Pancreas (tissue), 10 donors: ENCODE results near the gene TRMT61B. TPM values are rescaled to one million over a fixed set of nuclear protein-coding genes. Genes with fewer than 3 reads are reported as not detected.

Experiments used
- ATAC-seq, 4 donors: fragments of 200-7000 bp; cut with Tn5 transposase; one replicate each; pipeline versions ENCODE4 v1.8.0 to v1.9.1; 2020; ENCODE audit warnings: mild to moderate bottlenecking in 4 of 4, moderate library complexity in 4 of 4
- DNase-seq, 6 donors: peaks; one replicate each; pipeline ENCODE4 v3.0.0-alpha.2; 2020
- FAIRE-seq: peaks from 2 replicates; lab custom pipeline; 2012; peaks lifted over from hg19 to GRCh38; lab: Jason Lieb, UNC
- H3K27ac ChIP-seq, 4 donors: fragments of 200-600 bp; sonication (generic); 1 replicate in 3 of 4; 2 replicates in 1 of 4; pipeline versions ENCODE4 v1.5.0 to v1.8.0; 2020
- H3K27me3 ChIP-seq, 4 donors: fragments of 200-600 bp; one replicate each; pipeline ENCODE4 v1.8.0; 2021
- H3K36me3 ChIP-seq, 3 donors: fragments of 200-600 bp; sonication (generic) in 1 of 3; one replicate each; pipeline versions ENCODE4 v1.5.0 to v1.8.0; 2020 to 2021
- H3K4me1 ChIP-seq, 3 donors: fragments of 200-600 bp; one replicate each; pipeline ENCODE4 v1.8.0; 2021
- H3K4me3 ChIP-seq, 4 donors: fragments of 200-600 bp; sonication (generic) in 2 of 4; one replicate each; pipeline versions ENCODE4 v1.5.0 to v1.8.0; 2020 to 2021
- H3K9me3 ChIP-seq, 4 donors: fragments of 200-600 bp; one replicate each; pipeline ENCODE4 v1.8.0; 2021
- WGBS, 2 donors: extraction: QIAGEN DNeasy Blood & Tissue Kit; methylation state at CpG; one replicate each; pipeline ENCODE4 v1.1.7; 2013; 5-methylcytosine and 5-hydroxymethylcytosine counted together
- intact Hi-C, 3 donors: fragments of 100-400 bp; cut with DNase I; formaldehyde crosslinking; loops; one replicate each; pipeline versions ENCODE4 v1.11.1 to v1.14.2; 2022
- polyA plus RNA-seq, 2 donors: library from polyadenylated mRNA; stranded (reverse); fragments of 200-250 nt; gene quantifications; one replicate each; pipeline ENCODE4 v1.2.3, GENCODE V29; 2013
- total RNA-seq, 6 donors: library from RNA; stranded (reverse); fragmentation: NEBNext Ultra II Directional in 4 of 6; extraction: Animal tissue kit (Norgen Biotek cat#: 25700) in 4 of 6; gene quantifications; one replicate each; pipeline versions ENCODE4 v1.2.1 to v1.2.4, GENCODE V29; 2021 to 2023
- TF ChIP-seq, protein P1 (sequence below), 4 donors: fragments of 200-600 bp; sonication (generic) in 3 of 4; IDR thresholded peaks; one replicate each; pipeline versions ENCODE4 v1.5.0 to v1.8.0; 2021; ENCODE audit warnings: antibody characterized with exemption in 4 of 4
- donor health status: healthy with polysubstance abuse.
- donor health status: DM: no; HTN: no; CAD: no; lungs with moderate emphysema.
- donor health status: DM: no; HTN: no; CAD: no.
- donor health status: control.
- donor health status: control.
- donor health status: Bipolar disorder and iron deficiency.
- donor health status: DM: yes; HTN: yes; CAD: no.
- donor health status: DM: no; HTN: no; CAD: no.
- donor health status: DM: no; HTN: no; CAD: no.
- donor health status: DM: yes; HTN: yes; CAD: no.

The TRMT61B gene
- total and polyA plus RNA-seq, 8 donors: 3.0 to 14.7 (median 5.2) TPM

DNA sequence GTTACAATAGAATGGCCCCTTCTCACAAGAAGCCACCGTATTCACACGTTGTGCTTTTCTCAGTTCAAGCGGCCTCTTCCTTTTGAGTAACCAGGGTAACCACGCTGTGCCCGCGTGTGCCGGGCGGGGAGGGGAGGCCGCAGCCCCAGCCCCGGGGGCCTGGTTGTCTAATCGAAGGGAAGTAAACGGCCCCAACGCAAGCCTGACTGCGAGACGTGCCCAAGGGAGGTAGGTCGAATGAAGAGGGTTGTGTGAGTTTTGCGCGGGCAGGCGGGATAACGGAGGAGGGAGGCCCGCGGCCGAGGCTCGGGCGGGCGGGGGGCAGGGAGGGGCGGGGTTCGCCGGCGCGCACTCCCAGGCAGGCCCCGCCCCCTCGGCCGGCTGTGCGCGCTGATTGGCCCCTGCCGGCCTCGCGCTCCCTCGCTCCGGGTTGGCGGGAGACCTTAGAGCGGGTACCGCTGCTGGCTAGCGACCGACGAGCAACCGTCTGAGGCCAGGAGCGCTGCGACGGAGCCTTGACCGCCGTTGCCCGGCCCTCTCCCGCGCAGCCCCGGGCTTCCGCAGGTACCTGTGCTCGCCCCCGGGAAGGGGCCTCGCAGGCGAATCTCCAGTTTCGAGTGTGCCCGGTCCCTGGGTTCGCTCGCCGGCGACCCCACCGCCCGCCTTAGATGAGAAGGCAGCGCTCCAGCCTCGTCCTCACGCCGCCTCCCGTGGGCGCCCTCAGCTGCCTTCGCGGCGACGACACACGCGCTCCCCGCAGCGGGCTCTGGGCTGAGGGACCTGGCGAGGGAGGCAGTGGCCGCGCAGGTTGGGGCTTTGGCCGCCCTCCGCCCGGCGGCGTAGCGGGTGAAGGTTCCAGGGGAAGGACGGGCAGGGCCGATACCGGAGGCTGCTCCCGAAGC, 59.5 kb downstream of the TRMT61B start, which contains the start of gene SPDYA:
Gene SPDYA, plus strand, starts transcription at position 451 of the 902 bp plus-strand sequence. CDS start 5,181 bp downstream, outside the sequence.
- peak within 1 kb of the TSS in 3 of 4 donors; percentile 32 to 50 (median 33) for H3K4me3 ChIP-seq
- H3K9me3 ChIP-seq: no peaks in the 10 kb centered on the region
- DNase-seq (peak; percentile 41 to 85 (median 64)), ATAC-seq (peak; percentile 81 to 98 (median 93)), FAIRE-seq (no peak)
- TF ChIP-seq, protein P1, sequence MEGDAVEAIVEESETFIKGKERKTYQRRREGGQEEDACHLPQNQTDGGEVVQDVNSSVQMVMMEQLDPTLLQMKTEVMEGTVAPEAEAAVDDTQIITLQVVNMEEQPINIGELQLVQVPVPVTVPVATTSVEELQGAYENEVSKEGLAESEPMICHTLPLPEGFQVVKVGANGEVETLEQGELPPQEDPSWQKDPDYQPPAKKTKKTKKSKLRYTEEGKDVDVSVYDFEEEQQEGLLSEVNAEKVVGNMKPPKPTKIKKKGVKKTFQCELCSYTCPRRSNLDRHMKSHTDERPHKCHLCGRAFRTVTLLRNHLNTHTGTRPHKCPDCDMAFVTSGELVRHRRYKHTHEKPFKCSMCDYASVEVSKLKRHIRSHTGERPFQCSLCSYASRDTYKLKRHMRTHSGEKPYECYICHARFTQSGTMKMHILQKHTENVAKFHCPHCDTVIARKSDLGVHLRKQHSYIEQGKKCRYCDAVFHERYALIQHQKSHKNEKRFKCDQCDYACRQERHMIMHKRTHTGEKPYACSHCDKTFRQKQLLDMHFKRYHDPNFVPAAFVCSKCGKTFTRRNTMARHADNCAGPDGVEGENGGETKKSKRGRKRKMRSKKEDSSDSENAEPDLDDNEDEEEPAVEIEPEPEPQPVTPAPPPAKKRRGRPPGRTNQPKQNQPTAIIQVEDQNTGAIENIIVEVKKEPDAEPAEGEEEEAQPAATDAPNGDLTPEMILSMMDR (IDR thresholded peaks at IDR 0.05): no peak
- 6 to 7% methylated on average over 67 to 97 of the region's 97 CpGs for WGBS, 2 donors
- peaks cover 0 to 5% (median 0%) of the 10 kb centered on the region in 3 donors for H3K4me1 ChIP-seq
- H3K27ac ChIP-seq: no peak within 1 kb of the TSS
- intact Hi-C loops: no loop called here
- no peaks in the 10 kb centered on the region for H3K27me3 ChIP-seq
- no peaks in the 10 kb centered on the region for H3K36me3 ChIP-seq

DNA sequence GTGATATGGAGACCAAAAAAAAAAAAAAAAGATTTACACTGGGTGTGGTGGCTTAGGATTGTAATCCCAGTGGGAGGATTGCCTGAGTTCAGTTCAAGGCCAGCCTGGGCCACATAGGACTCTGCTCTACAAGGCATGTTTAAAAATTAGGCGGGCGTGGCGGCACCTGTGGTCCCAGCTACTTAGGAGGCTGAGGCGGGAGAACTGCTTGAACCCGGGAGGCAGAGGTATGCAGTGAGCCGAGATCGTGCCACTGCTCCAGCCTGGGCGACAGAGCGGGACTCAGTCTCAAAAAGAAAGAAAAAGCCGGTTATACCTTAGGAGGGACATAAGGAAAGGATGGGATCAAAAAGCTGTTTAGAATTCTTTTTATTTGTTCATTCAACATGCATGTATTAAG, 60.2 kb downstream of the TRMT61B start:
- peaks cover 0 to 5% (median 0%) of the 10 kb centered on the region in 3 donors for H3K4me1 ChIP-seq
- no peaks in the 10 kb centered on the region for H3K36me3 ChIP-seq
- no peaks in the 10 kb centered on the region for H3K27me3 ChIP-seq
- DNase-seq (no peak), FAIRE-seq (no peak), ATAC-seq (peak in 1 of 4 donors; percentile 5)
- no peak overlapping the region for H3K27ac ChIP-seq
- TF ChIP-seq, protein P1 (IDR thresholded peaks at IDR 0.05): no peak
- 77 to 81% methylated on average over 10 of the region's 10 CpGs for WGBS, 2 donors
- peak overlapping the region in 2 of 4 donors; percentile 32 to 50 for H3K4me3 ChIP-seq
- intact Hi-C loops: no loop called here
- no peaks in the 10 kb centered on the region for H3K9me3 ChIP-seq

DNA sequence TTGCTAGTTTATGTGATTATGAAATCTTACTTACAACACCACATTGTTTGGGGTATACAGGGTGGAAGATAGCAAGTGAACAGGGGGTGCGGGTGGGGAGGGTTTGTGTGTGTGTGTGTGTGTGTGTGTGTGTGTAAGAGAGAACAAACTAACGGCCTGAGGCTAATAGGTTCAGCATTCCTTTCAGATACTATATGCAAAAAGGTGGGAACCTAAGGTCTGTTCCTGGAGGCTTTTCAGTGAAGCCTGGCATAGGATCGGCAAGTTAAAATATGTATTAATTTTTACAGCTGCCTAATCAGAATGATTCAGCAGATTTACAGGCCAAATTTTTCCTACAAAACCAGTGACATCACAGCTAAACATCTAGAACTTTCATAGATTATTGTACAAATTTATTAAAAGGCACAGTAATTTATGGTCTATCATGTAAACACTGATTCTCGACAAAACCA, 67.1 kb downstream of the TRMT61B start:
- Histone ChIP-seq H3K4me1 (no peaks in the 10 kb centered on the region), H3K36me3 (peaks cover 0 to 20% (median 6%) of the 10 kb centered on the region in 3 donors), H3K27ac (no peak overlapping the region), H3K4me3 (no peak overlapping the region), H3K27me3 (no peaks in the 10 kb centered on the region), H3K9me3 (no peaks in the 10 kb centered on the region)
- intact Hi-C loops: no loop called here
- FAIRE-seq (no peak), ATAC-seq (no peak), DNase-seq (no peak)
- 84 to 85% methylated on average over 4 of the region's 4 CpGs for WGBS, 2 donors
- TF ChIP-seq, protein P1 (IDR thresholded peaks at IDR 0.05): no peak

DNA sequence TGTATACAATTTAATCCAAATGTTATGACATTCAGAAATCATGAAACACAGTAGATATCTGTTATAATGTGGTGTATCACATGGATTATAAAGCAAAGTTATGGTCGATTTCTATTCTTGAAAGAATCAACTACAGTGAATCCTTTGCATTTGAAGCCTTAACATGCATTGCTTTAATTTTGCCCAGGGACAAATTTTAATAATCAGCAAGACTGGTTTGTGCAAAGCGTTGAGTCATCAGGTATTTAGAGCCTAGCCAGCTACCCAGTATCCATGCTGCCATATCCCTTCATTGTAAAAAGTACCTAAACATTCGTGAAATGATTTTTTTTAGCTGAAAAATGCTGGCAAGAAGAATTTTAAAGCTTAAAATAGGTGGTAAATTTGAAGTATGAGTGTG, 68.4 kb downstream of the TRMT61B start:
- Histone ChIP-seq H3K9me3 (no peaks in the 10 kb centered on the region), H3K27me3 (no peaks in the 10 kb centered on the region), H3K4me3 (no peak overlapping the region), H3K27ac (no peak overlapping the region), H3K4me1 (no peaks in the 10 kb centered on the region), H3K36me3 (peaks cover 0 to 20% (median 6%) of the 10 kb centered on the region in 3 donors)
- FAIRE-seq (no peak), ATAC-seq (no peak), DNase-seq (no peak)
- intact Hi-C loops: no loop called here
- WGBS, 2 donors: 88 to 90% methylated on average over 3 of the region's 3 CpGs
- TF ChIP-seq, protein P1 (IDR thresholded peaks at IDR 0.05): no peak

Other genes with a start within 250 kb of the TRMT61B start
- 100 to 1,000 TPM in 3 of 6 donors, 10 to 100 TPM in 3; 78.4 to 205 (median 98.7) TPM for gene PPP1CB, start 118.5 kb downstream of the TRMT61B start, total RNA-seq
- gene PPP1CB, start 118.5 kb downstream of the TRMT61B start, polyA plus RNA-seq: 10 to 100 TPM; 33.2 to 50.3 TPM
- under 1 TPM; 0.38 to 0.78 (median 0.50) TPM for gene SPDYA, start 59.5 kb downstream of the TRMT61B start, total RNA-seq
- gene SPDYA, start 59.5 kb downstream of the TRMT61B start, polyA plus RNA-seq: under 1 TPM; 0.11 to 0.16 TPM
- 10 to 100 TPM; 14.8 to 31.9 (median 24.6) TPM for gene WDR43, start 24.4 kb upstream of the TRMT61B start, total RNA-seq
- 1 to 10 TPM; 4.5 to 8.7 TPM for gene WDR43, start 24.4 kb upstream of the TRMT61B start, polyA plus RNA-seq
- under 1 TPM; 0.03 to 0.94 (median 0.55) TPM for gene TOGARAM2, start 111.0 kb upstream of the TRMT61B start, total RNA-seq
- gene TOGARAM2, start 111.0 kb upstream of the TRMT61B start, polyA plus RNA-seq: 1 to 10 TPM; 3.8 to 9.1 TPM
- under 1 TPM in 1 of 6 donors, not detected in 5; 0.03 TPM for gene PCARE, start 204.2 kb upstream of the TRMT61B start, total RNA-seq
- gene PCARE, start 204.2 kb upstream of the TRMT61B start, polyA plus RNA-seq: under 1 TPM; 0.04 to 0.05 TPM
- gene CLIP4, start 245.1 kb upstream of the TRMT61B start, total RNA-seq: 10 to 100 TPM in 2 of 6 donors, 1 to 10 TPM in 4; 4.6 to 18.3 (median 7.8) TPM
- gene CLIP4, start 245.1 kb upstream of the TRMT61B start, polyA plus RNA-seq: 1 to 10 TPM; 4.5 to 6.3 TPM